Right lung (tissue), 5 donors: ENCODE results near the gene SHISA9. TPM values are rescaled to one million over a fixed set of nuclear protein-coding genes. Genes with fewer than 3 reads are reported as not detected.

Experiments used
- DNase-seq, 2 donors: peaks; one replicate each; pipeline ENCODE4 v3.0.0-alpha.2; 2013
- polyA plus RNA-seq, 5 donors: library from polyadenylated mRNA; unstranded; fragments of 120-200 nt; gene quantifications; one replicate each; pipeline versions ENCODE4 v1.2.1 to v1.2.3, GENCODE V29; 2013; ENCODE audit warnings: inconsistent platforms in 1 of 5, low replicate concordance in 1 of 5; ENCODE audit not compliant: insufficient read length in 5 of 5, insufficient read depth in 1 of 5

The SHISA9 gene
- polyA plus RNA-seq, 5 donors = 0.04 to 0.09 (median 0.08) TPM

GRCh38 chr16:13014476-13014875 lies 113.1 kb downstream of the SHISA9 start:
- no peak for DNase-seq

GRCh38 chr16:13018026-13018425 lies 116.6 kb downstream of the SHISA9 start:
- no peak for DNase-seq

GRCh38 chr16:13021996-13022395 lies 120.6 kb downstream of the SHISA9 start:
- DNase-seq = no peak

- no peak for DNase-seq
Observed at GRCh38 chr16:13029786-13030185, 128.4 kb downstream of the SHISA9 start.

GRCh38 chr16:13030769-13031168 lies 129.4 kb downstream of the SHISA9 start:
- no peak for DNase-seq

GRCh38 chr16:13032911-13033310 lies 131.5 kb downstream of the SHISA9 start:
- no peak for DNase-seq

- DNase-seq = peak; percentile 19 to 21
Observed at GRCh38 chr16:13036600-13036999, 135.2 kb downstream of the SHISA9 start.

GRCh38 chr16:13038591-13038990 lies 137.2 kb downstream of the SHISA9 start:
- no peak for DNase-seq

GRCh38 chr16:13039526-13039925 lies 138.1 kb downstream of the SHISA9 start:
- DNase-seq = no peak

GRCh38 chr16:13041180-13041579 lies 139.8 kb downstream of the SHISA9 start:
- no peak for DNase-seq

- DNase-seq = no peak
Observed at GRCh38 chr16:13041646-13042290, 140.4 kb downstream of the SHISA9 start.

- no peak for DNase-seq
Observed at GRCh38 chr16:13042291-13042685, 140.9 kb downstream of the SHISA9 start.

- no peak for DNase-seq
Observed at GRCh38 chr16:13046061-13046821, 144.8 kb downstream of the SHISA9 start.

GRCh38 chr16:13047276-13047675 lies 145.9 kb downstream of the SHISA9 start:
- no peak for DNase-seq

GRCh38 chr16:13049688-13050087 lies 148.3 kb downstream of the SHISA9 start:
- DNase-seq = no peak

GRCh38 chr16:13052431-13052830 lies 151.0 kb downstream of the SHISA9 start:
- no peak for DNase-seq

GRCh38 chr16:13055480-13055879 lies 154.1 kb downstream of the SHISA9 start:
- DNase-seq = no peak

GRCh38 chr16:13056607-13057006 lies 155.2 kb downstream of the SHISA9 start:
- DNase-seq = no peak

- DNase-seq = no peak
Observed at GRCh38 chr16:13060932-13061331, 159.5 kb downstream of the SHISA9 start.

- DNase-seq = no peak
Observed at GRCh38 chr16:13061691-13062090, 160.3 kb downstream of the SHISA9 start.

- DNase-seq = no peak
Observed at GRCh38 chr16:13062219-13062618, 160.8 kb downstream of the SHISA9 start.

GRCh38 chr16:13063457-13063856 lies 162.1 kb downstream of the SHISA9 start:
- DNase-seq = no peak

- no peak for DNase-seq
Observed at GRCh38 chr16:13064821-13065220, 163.4 kb downstream of the SHISA9 start.

GRCh38 chr16:13067648-13068047 lies 166.2 kb downstream of the SHISA9 start:
- DNase-seq = no peak
